Osteoblast (primary cell): Measurements from ENCODE around the gene EBF4. TPM values are rescaled to one million over a fixed set of nuclear protein-coding genes. Genes with fewer than 3 reads are reported as not detected.

Experiments used
- DNase-seq: peaks from one replicate; pipeline ENCODE4 v3.0.0; 2011; ENCODE audit warnings: low spot score, mixed read lengths; ENCODE audit not compliant: insufficient read length; ENCODE audit errors: missing footprints
- H2AFZ ChIP-seq: 2 replicates; pipeline ENCODE4 v1.6.0; 2011; ENCODE audit warnings: mild to moderate bottlenecking, low read length
- H3K27ac ChIP-seq: 2 replicates; pipeline ENCODE4 v1.5.1; 2011; ENCODE audit warnings: mild to moderate bottlenecking, low read depth, low read length, moderate library complexity
- H3K27me3 ChIP-seq: 2 replicates; pipeline ENCODE4 v1.6.0; 2012; ENCODE audit warnings: mild to moderate bottlenecking, control low read depth, inconsistent platforms, low read length, moderate library complexity; ENCODE audit not compliant: insufficient read depth
- H3K36me3 ChIP-seq: 2 replicates; pipeline ENCODE4 v1.5.1; 2011; ENCODE audit warnings: mild to moderate bottlenecking, low read length, control low read depth, moderate library complexity; ENCODE audit not compliant: insufficient read depth
- H3K4me1 ChIP-seq: 2 replicates; pipeline ENCODE4 v1.5.1; 2011; ENCODE audit warnings: mild to moderate bottlenecking, low read length, control low read depth, moderate library complexity; ENCODE audit not compliant: insufficient read depth
- H3K4me2 ChIP-seq: 2 replicates; pipeline ENCODE4 v1.6.0; 2011; ENCODE audit warnings: mild to moderate bottlenecking, low read length; ENCODE audit not compliant: insufficient read depth
- H3K4me3 ChIP-seq: fragments of 200-600 bp; sonication (generic); 3 replicates; pipeline ENCODE4 v1.5.1; 2012; ENCODE audit warnings: mild to moderate bottlenecking, low read length, inconsistent platforms; ENCODE audit not compliant: insufficient read depth
- H3K79me2 ChIP-seq: 2 replicates; pipeline ENCODE4 v1.6.0; 2012; ENCODE audit warnings: mild to moderate bottlenecking, low read length, control low read depth, inconsistent platforms; ENCODE audit not compliant: insufficient read depth
- H3K9me3 ChIP-seq: 2 replicates; pipeline ENCODE4 v1.5.1; 2011; ENCODE audit warnings: low read depth, low read length, control low read depth
- H4K20me1 ChIP-seq: 2 replicates; pipeline ENCODE4 v1.6.0; 2012; ENCODE audit warnings: mild to moderate bottlenecking, low read length, control low read depth; ENCODE audit not compliant: insufficient read depth
- CTCF ChIP-seq: IDR thresholded peaks from 2 replicates; pipeline ENCODE4 v1.5.1; 2011; ENCODE audit warnings: mild to moderate bottlenecking, low read depth, low read length, moderate library complexity; ENCODE audit errors: extremely low read depth
- total RNA-seq: library from RNA; depleted of rRNA; stranded (reverse); fragments of >200 nt; gene quantifications from 2 replicates; pipeline ENCODE4 v1.2.3, GENCODE V29; 2012

Gene EBF4
- total RNA-seq, 1 donor, result under 0.01 TPM

DNA sequence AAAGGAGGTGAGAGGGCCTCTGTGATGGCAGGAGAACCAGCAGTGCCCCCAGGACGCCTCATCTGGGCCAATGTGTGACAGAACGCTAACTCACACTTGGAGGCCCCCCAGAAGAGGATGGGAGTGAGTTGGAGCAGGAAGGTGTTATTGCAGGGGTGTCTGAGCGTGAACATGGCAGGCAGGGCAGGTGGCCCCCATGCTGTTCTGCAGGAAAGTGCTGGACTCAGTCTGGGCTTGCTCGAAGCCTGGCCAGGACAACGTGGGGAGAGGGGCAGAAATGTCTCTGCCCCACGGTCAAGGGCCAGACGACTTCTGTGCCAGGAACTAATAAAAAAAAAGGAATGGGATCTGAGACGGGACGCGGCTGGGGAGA, 931 bp upstream of the EBF4 start:
- Histone ChIP-seq H3K4me3 (no peak overlapping the region), H3K27ac (no peak overlapping the region), H3K27me3 (peaks cover 66% of the 10 kb centered on the region), H3K4me2 (no peak overlapping the region), H3K36me3 (no peaks in the 10 kb centered on the region), H2AFZ (no peak overlapping the region), H3K4me1 (no peaks in the 10 kb centered on the region), H3K79me2 (no peaks in the 10 kb centered on the region), H3K9me3 (no peaks in the 10 kb centered on the region), H4K20me1 (no peaks in the 10 kb centered on the region)
- TF ChIP-seq CTCF, result no peak
- peak; percentile 77 for DNase-seq

GRCh38 chr20:2692886-2693285, 306 bp downstream of the EBF4 start:
- Histone ChIP-seq H3K4me2 (no peak overlapping the region), H3K4me3 (no peak overlapping the region), H4K20me1 (no peaks in the 10 kb centered on the region), H3K9me3 (no peaks in the 10 kb centered on the region), H3K36me3 (no peaks in the 10 kb centered on the region), H2AFZ (no peak overlapping the region), H3K27me3 (peaks cover 67% of the 10 kb centered on the region), H3K4me1 (no peaks in the 10 kb centered on the region), H3K27ac (no peak overlapping the region), H3K79me2 (no peaks in the 10 kb centered on the region)
- no peak for DNase-seq
- no peak for TF ChIP-seq CTCF

- Histone ChIP-seq H4K20me1 (no peaks in the 10 kb centered on the region), H3K36me3 (no peaks in the 10 kb centered on the region), H3K4me3 (no peak overlapping the region), H3K27ac (no peak overlapping the region), H3K4me1 (no peaks in the 10 kb centered on the region), H3K27me3 (peaks cover 67% of the 10 kb centered on the region), H3K4me2 (no peak overlapping the region), H2AFZ (no peak overlapping the region), H3K9me3 (no peaks in the 10 kb centered on the region), H3K79me2 (no peaks in the 10 kb centered on the region)
- DNase-seq, result peak; percentile 88
- TF ChIP-seq CTCF, result no peak
Measured at GRCh38 chr20:2693286-2694007, 867 bp downstream of the EBF4 start.

DNA sequence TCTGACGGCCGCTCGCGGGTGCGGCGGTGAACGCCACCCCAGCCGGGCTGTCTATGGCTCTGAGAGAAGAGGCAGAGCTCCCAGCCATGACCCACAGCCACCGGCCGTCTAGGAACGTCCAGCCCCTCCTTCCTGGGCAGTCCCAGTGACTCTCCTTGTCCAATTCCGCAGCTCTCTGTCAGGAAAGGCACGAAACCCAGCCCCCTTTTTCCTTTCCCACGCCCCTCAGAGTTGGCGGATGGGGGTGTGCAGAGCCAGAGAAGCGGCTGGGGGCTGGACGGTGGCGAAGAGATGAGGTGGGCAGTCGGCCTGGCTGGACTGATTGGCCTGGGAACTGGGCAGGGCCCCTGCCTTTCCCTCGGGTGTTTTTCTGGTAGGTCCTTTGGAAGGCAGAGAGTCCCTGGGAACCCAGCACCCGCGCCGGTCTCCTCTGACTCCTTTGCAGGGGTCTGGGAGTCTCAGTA, 1.5 kb downstream of the EBF4 start:
- DNase-seq, result peak; percentile 91
- no peaks in the 10 kb centered on the region for H3K36me3 ChIP-seq
- TF ChIP-seq CTCF, result no peak
- no peaks in the 10 kb centered on the region for H3K4me1 ChIP-seq
- no peak overlapping the region for H3K4me3 ChIP-seq
- H3K27ac ChIP-seq, result no peak overlapping the region
- H3K79me2 ChIP-seq, result no peaks in the 10 kb centered on the region
- H2AFZ ChIP-seq, result no peak overlapping the region
- no peak overlapping the region for H3K4me2 ChIP-seq
- peaks cover 69% of the 10 kb centered on the region for H3K27me3 ChIP-seq
- H3K9me3 ChIP-seq, result no peaks in the 10 kb centered on the region
- H4K20me1 ChIP-seq, result no peaks in the 10 kb centered on the region
